PFSK-1 (cell line): ENCODE results near the gene HK1.

Experiments
- FOXP2 ChIP-seq: optimal IDR thresholded peaks from 2 replicates; pipeline ENCODE3; 2011; ENCODE audit warnings: borderline replicate concordance, control low read depth, inconsistent platforms; ENCODE audit not compliant: insufficient read depth; ENCODE audit errors: extremely low read length, extremely low read depth
- POLR2AphosphoS5 ChIP-seq: IDR thresholded peaks from 2 replicates; pipeline ENCODE4 v1.6.1; 2012; ENCODE audit warnings: low read depth, mild to moderate bottlenecking, control low read depth, low read length, moderate library complexity
- SIN3A ChIP-seq: IDR thresholded peaks from 2 replicates; pipeline ENCODE4 v1.6.1; 2012; ENCODE audit warnings: mild to moderate bottlenecking, low read length, moderate library complexity, borderline replicate concordance; ENCODE audit not compliant: insufficient read depth
- TAF1 ChIP-seq: IDR thresholded peaks from 2 replicates; pipeline ENCODE4 v1.6.1; 2012; ENCODE audit warnings: low read length, control low read depth, borderline replicate concordance; ENCODE audit not compliant: insufficient read depth
- TF ChIP-seq, protein P1 (sequence below), 2 experiments: IDR thresholded peaks; 2 replicates each; pipeline versions ENCODE4 v1.6.1 to v1.8.0; 2011 to 2012; ENCODE audit warnings: low read depth in 2 of 2, low read length in 2 of 2, control low read depth in 1 of 2, inconsistent platforms in 1 of 2, mild to moderate bottlenecking in 1 of 2, moderate library complexity in 1 of 2; ENCODE audit not compliant: insufficient read depth in 1 of 2

Gene HK1

DNA sequence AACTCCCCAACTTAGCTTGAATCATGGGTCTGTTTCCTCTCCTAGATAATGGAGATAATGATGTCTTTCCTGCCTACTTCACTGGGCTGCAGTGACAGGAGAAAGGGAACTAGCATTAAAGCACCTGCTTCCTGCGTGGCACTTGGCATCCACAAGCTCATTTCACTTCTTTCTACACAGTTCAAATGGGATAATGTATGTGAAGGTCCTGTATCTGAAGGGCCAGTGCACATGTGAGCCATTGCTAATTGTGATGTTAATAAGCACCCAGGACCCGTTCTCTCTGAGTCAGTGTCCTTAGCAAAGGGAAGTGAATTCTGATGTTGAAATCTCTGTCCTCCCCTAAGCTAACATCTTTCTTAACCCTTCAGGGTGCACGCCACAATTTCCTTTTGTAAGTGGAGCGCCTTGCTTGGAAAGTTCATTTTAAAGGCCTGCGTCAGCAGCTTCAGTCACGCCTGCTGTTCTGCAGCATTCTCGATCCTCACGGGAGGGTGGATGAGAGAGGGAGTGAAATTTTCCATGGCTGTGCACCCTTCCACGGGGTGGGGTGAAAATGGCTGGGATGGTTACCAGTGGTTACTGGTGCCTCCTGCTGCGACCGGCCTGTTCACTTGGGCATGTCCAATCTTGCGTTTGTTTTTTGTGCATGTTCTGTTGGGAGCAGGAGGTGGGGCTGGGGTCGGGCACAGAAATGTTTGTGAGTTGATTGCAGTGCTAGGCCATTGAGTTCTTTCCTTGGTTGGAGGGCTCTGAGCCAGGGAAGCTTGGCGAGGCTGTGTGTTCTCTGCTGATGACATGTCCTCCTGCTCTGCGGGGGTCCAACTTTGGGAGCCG, 59.2 kb downstream of the HK1 start:
- TF ChIP-seq SIN3A (no peak), FOXP2 (no peak), TAF1 (no peak)
- TF ChIP-seq, protein P1, sequence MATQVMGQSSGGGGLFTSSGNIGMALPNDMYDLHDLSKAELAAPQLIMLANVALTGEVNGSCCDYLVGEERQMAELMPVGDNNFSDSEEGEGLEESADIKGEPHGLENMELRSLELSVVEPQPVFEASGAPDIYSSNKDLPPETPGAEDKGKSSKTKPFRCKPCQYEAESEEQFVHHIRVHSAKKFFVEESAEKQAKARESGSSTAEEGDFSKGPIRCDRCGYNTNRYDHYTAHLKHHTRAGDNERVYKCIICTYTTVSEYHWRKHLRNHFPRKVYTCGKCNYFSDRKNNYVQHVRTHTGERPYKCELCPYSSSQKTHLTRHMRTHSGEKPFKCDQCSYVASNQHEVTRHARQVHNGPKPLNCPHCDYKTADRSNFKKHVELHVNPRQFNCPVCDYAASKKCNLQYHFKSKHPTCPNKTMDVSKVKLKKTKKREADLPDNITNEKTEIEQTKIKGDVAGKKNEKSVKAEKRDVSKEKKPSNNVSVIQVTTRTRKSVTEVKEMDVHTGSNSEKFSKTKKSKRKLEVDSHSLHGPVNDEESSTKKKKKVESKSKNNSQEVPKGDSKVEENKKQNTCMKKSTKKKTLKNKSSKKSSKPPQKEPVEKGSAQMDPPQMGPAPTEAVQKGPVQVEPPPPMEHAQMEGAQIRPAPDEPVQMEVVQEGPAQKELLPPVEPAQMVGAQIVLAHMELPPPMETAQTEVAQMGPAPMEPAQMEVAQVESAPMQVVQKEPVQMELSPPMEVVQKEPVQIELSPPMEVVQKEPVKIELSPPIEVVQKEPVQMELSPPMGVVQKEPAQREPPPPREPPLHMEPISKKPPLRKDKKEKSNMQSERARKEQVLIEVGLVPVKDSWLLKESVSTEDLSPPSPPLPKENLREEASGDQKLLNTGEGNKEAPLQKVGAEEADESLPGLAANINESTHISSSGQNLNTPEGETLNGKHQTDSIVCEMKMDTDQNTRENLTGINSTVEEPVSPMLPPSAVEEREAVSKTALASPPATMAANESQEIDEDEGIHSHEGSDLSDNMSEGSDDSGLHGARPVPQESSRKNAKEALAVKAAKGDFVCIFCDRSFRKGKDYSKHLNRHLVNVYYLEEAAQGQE (IDR thresholded peaks at IDR 0.05; ENCODE audit: insufficient read depth in 1 of 2, low read depth in 2 of 2, low read length in 2 of 2): no peak

DNA sequence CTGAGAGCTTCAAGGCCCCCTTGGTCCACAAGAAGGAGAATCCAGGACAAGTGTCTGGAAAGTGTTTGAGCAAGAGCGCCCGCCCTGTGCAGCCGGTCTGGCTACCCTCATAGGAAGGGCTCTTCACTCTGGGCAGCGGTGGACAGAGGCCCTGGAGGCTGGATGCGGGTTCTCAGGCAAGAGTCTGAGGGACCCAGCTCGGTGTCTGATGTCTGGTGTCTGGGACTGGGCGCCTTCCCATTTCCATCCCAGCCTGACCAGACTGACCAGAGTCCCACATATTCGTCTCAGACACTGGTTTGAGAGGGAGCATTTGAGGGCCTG, 59.8 kb downstream of the HK1 start:
- TF ChIP-seq, protein P1 (IDR thresholded peaks at IDR 0.05; ENCODE audit: insufficient read depth in 1 of 2, low read depth in 2 of 2, low read length in 2 of 2): no peak
- TF ChIP-seq SIN3A (no peak), POLR2AphosphoS5 (no peak)

DNA sequence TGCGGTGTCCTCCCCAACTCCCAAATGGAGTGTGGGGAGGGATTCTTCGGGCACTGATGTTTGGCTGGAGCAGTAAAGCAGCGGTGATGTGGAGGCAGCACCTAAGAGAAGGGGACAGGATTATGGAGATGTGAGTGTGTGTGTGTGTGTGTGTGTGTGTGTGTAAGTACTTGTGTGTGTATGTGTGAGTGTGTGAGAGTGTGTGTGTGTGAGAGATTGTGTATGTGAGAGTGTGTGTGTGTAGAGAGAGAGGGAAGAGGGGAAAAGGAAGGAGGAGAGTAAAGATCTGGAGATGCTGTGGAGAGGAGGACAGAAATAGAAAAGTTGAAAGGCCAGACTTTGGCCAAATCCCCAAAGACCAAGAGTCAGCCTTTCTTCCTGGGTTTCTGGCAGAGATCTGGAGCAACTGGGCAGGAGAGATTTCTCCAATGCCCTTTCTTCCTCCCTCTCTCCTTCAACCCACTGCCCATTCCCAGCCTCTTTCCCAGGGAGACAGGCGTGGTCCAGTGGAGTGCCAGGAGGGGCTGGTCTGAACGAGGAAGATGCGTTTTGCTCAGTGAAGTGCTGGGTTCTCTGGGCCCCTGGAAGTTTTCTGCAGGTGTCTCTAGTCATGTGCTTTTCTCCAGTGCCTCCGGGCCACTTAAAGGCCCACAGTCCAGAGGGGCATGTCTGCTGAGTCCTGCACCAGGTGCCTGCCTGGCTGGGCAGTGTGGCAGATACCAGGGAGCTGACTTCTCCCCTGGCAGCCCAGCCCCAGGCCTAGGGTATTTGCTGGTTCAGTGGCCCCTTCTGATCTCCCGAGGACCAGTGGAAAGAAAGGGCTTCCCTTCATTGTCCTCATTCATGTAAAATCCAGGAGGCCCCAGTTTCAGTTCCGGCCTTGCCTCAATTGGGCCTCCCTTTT, 60.5 kb downstream of the HK1 start:
- TF ChIP-seq, protein P1 (IDR thresholded peaks at IDR 0.05; ENCODE audit: insufficient read depth in 1 of 2, low read depth in 2 of 2, low read length in 2 of 2): no peak
- TF ChIP-seq POLR2AphosphoS5: no peak
- TF ChIP-seq FOXP2: no peak

DNA sequence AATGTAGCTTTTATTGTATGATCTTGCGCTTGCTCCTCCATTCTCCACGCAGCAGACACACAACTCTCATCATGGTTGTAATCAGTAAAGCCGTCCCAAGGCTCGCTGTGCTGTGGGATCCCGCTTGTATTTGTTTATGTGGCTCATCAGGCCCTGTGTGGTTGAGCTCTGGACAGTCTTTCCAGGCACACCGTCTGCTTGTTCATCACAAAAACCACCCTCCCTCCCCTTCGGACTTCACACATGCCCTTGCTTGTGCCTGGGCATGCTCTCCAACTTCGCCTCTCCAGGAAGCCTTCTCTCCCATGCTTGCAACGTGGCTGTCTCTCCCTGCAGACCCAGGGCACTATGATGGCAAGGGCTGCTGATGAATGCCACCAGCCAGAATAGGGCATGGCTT, 62.4 kb downstream of the HK1 start:
- no peak for TF ChIP-seq POLR2AphosphoS5
- no peak for TF ChIP-seq TAF1
- TF ChIP-seq FOXP2: no peak
- TF ChIP-seq, protein P1 (IDR thresholded peaks at IDR 0.05; ENCODE audit: insufficient read depth in 1 of 2, low read depth in 2 of 2, low read length in 2 of 2): no peak
- TF ChIP-seq SIN3A: no peak
